Measurements from ENCODE around the gene IGLL1. TPM values are rescaled to one million over a fixed set of nuclear protein-coding genes. Genes with fewer than 3 reads are reported as not detected.
"Not testable (repeated sequence)": the region's sequence is repeated elsewhere in the genome, so short reads cannot be mapped to it uniquely, and the experiment has no call there.

Gene IGLL1
- total RNA-seq, 1 donor from 2014 or later, result not detected

DNA sequence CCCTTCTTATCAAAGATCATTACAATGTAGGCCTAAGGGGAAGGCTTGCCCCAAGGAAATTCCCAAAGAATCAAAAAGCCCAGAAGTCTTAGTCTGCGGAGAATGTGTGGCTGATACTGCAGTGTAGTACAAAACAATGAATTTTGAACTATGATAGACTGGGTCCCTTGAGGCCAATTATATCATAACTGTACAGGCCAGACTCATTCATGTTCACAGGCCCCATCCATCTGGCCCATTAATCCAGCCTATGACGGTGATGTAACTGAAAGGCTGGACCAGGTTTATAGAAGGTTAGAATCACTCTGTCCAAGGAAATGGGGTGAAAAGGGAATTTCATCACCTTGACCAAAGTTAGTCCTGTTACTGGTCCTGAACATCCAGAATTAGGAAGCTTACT lies 35.2 kb downstream of the IGLL1 start:
- Histone ChIP-seq H3K36me3 (no peaks in the 10 kb centered on the region), H3K4me3 (no peak overlapping the region), H3K27me3 (ENCODE audit: low read depth) (no peaks in the 10 kb centered on the region), H3K4me1 (no peaks in the 10 kb centered on the region), H3K9me3 (peaks cover 6% of the 10 kb centered on the region), H3K27ac (no peak overlapping the region)
- ATAC-seq, result no peak
- DNase-seq, result no peak
- TF ChIP-seq, protein P1, sequence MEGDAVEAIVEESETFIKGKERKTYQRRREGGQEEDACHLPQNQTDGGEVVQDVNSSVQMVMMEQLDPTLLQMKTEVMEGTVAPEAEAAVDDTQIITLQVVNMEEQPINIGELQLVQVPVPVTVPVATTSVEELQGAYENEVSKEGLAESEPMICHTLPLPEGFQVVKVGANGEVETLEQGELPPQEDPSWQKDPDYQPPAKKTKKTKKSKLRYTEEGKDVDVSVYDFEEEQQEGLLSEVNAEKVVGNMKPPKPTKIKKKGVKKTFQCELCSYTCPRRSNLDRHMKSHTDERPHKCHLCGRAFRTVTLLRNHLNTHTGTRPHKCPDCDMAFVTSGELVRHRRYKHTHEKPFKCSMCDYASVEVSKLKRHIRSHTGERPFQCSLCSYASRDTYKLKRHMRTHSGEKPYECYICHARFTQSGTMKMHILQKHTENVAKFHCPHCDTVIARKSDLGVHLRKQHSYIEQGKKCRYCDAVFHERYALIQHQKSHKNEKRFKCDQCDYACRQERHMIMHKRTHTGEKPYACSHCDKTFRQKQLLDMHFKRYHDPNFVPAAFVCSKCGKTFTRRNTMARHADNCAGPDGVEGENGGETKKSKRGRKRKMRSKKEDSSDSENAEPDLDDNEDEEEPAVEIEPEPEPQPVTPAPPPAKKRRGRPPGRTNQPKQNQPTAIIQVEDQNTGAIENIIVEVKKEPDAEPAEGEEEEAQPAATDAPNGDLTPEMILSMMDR (IDR thresholded peaks at IDR 0.05), result no peak
- intact Hi-C loops (cut with DNase I), result no loop called here

DNA sequence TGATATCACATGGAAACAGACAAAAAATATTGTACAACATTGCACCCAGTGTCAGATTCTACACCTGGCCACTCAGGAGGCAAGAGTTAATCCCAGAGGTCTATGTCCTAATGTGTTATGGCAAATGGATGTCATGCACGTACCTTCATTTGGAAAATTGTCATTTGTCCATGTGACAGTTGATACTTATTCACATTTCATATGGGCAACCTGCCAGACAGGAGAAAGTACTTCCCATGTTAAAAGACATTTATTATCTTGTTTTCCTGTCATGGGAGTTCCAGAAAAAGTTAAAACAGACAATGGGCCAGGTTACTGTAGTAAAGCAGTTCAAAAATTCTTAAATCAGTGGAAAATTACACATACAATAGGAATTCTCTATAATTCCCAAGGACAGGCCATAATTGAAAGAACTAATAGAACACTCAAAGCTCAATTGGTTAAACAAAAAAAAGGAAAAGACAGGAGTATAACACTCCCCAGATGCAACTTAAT lies 36.5 kb downstream of the IGLL1 start:
- H3K36me3 ChIP-seq; H3K4me1 ChIP-seq; H3K27ac ChIP-seq; DNase-seq; ATAC-seq; H3K9me3 ChIP-seq; H3K27me3 ChIP-seq (ENCODE audit: low read depth); H3K4me3 ChIP-seq; intact Hi-C loops (cut with DNase I): not testable (repeated sequence)

- intact Hi-C loops (cut with DNase I), result no loop called here
- H3K36me3 ChIP-seq, result no peaks in the 10 kb centered on the region
- no peak overlapping the region for H3K27ac ChIP-seq
- no peaks in the 10 kb centered on the region for H3K27me3 ChIP-seq (ENCODE audit: low read depth)
- no peak for DNase-seq
- H3K9me3 ChIP-seq, result peaks cover 5% of the 10 kb centered on the region
- ATAC-seq, result no peak
- TF ChIP-seq, protein P1 (IDR thresholded peaks at IDR 0.05), result no peak
- no peaks in the 10 kb centered on the region for H3K4me1 ChIP-seq
- no peak overlapping the region for H3K4me3 ChIP-seq
These were observed 37.2 kb downstream of the IGLL1 start for GRCh38 chr22:23542933-23543332.

DNA sequence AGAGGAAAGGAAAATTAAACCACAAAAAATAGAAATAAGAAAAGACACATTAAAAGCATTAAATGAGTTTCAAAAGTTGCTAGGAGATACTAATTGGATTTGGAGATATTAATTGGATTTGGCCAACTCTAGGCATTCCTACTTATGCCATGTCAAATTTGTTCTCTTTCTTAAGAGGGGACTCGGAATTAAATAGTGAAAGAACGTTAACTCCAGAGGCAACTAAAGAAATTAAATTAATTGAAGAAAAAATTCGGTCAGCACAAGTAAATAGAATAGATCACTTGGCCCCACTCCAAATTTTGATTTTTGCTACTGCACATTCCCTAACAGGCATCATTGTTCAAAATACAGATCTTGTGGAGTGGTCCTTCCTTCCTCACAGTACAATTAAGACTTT lies 37.7 kb downstream of the IGLL1 start:
- DNase-seq; H3K27ac ChIP-seq; H3K36me3 ChIP-seq; H3K9me3 ChIP-seq; H3K4me1 ChIP-seq; H3K27me3 ChIP-seq (ENCODE audit: low read depth); ATAC-seq; intact Hi-C loops (cut with DNase I); H3K4me3 ChIP-seq: not testable (repeated sequence)

DNA sequence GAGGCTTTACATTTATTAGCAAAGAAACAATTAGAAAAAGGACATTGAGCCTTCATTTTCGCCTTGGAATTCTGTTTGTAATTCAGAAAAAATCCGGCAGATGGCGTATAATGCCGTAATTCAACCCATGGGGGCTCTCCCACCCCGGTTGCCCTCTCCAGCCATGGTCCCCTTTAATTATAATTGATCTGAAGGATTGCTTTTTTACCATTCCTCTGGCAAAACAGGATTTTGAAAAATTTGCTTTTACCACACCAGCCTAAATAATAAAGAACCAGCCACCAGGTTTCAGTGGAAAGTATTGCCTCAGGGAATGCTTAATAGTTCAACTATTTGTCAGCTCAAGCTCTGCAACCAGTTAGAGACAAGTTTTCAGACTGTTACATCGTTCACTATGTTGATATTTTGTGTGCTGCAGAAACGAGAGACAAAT lies 38.2 kb downstream of the IGLL1 start:
- H3K4me3 ChIP-seq; H3K4me1 ChIP-seq; ATAC-seq; H3K27me3 ChIP-seq (ENCODE audit: low read depth); intact Hi-C loops (cut with DNase I); H3K36me3 ChIP-seq; H3K9me3 ChIP-seq; H3K27ac ChIP-seq; DNase-seq: not testable (repeated sequence)
- TF ChIP-seq, protein P1 (IDR thresholded peaks at IDR 0.05), result peak; percentile 62

DNA sequence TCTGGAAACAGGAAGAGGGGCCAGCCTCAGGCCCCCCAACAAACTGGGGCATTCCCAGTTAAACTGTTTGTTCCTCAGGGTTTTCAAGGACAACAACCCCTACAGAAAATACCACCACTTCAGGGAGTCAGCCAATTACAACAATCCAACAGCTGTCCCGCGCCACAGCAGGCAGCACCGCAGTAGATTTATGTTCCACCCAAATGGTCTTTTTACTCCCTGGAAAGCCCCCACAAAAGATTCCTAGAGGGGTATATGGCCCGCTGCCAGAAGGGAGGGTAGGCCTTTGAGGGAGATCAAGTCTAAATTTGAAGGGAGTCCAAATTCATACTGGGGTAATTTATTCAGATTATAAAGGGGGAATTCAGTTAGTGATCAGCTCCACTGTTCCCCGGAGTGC lies 39.3 kb downstream of the IGLL1 start:
- H3K27ac ChIP-seq; H3K27me3 ChIP-seq (ENCODE audit: low read depth); DNase-seq; ATAC-seq; H3K9me3 ChIP-seq; intact Hi-C loops (cut with DNase I); H3K4me3 ChIP-seq; H3K36me3 ChIP-seq; H3K4me1 ChIP-seq: not testable (repeated sequence)

DNA sequence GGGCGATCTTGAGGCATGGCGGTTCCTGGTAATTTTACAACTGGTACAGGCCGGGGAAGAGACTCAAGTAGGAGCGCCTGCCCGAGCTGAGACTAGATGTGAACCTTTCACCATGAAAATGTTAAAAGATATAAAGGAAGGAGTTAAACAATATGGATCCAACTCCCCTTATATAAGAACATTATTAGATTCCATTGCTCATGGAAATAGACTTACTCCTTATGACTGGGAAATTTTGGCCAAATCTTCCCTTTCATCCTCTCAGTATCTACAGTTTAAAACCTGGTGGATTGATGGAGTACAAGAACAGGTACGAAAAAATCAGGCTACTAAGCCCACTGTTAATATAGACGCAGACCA lies 40.3 kb downstream of the IGLL1 start:
- H3K27ac ChIP-seq; H3K9me3 ChIP-seq; H3K36me3 ChIP-seq; ATAC-seq; H3K4me3 ChIP-seq; DNase-seq; intact Hi-C loops (cut with DNase I); H3K27me3 ChIP-seq (ENCODE audit: low read depth): not testable (repeated sequence)
- H3K4me1 ChIP-seq, result peaks cover 12% of the 10 kb centered on the region
